Measurements from ENCODE around the gene CADPS. TPM values are rescaled to one million over a fixed set of nuclear protein-coding genes. Genes with fewer than 3 reads are reported as not detected.

CADPS gene
- polyA plus RNA-seq, 2 donors: 0.09 to 0.20 TPM

- Histone ChIP-seq H3K4me3 (ENCODE audit: low read depth in 1 of 2, low read length in 2 of 2) (no peak overlapping the region), H3K27me3 (ENCODE audit: control insufficient read depth in 1 of 2, insufficient read depth in 2 of 2, low read length in 2 of 2) (no peaks in the 10 kb centered on the region), H3K27ac (ENCODE audit: low read depth in 2 of 2, low read length in 1 of 2) (no peak overlapping the region), H3K4me1 (ENCODE audit: control insufficient read depth in 2 of 2, insufficient read depth in 2 of 2, low read length in 1 of 2) (no peaks in the 10 kb centered on the region), H3K9me3 (ENCODE audit: control insufficient read depth in 2 of 2, insufficient read depth in 1 of 2, low read depth in 1 of 2, low read length in 1 of 2) (no peaks in the 10 kb centered on the region), H3K36me3 (ENCODE audit: control insufficient read depth in 2 of 2, insufficient read depth in 2 of 2, low read length in 1 of 2) (no peaks in the 10 kb centered on the region)
- 64 to 68% methylated on average over 7 of the region's 7 CpGs for WGBS, 2 donors
Measured at GRCh38 chr3:62653796-62654195, 221.4 kb downstream of the CADPS start.

- no peak overlapping the region for H3K27ac ChIP-seq (ENCODE audit: low read depth in 2 of 2, low read length in 1 of 2)
- no peaks in the 10 kb centered on the region for H3K9me3 ChIP-seq (ENCODE audit: control insufficient read depth in 2 of 2, insufficient read depth in 1 of 2, low read depth in 1 of 2, low read length in 1 of 2)
- no peak overlapping the region for H3K4me3 ChIP-seq (ENCODE audit: low read depth in 1 of 2, low read length in 2 of 2)
- 67 to 81% methylated on average over 1 of the region's 1 CpG for WGBS, 2 donors
- no peaks in the 10 kb centered on the region for H3K27me3 ChIP-seq (ENCODE audit: control insufficient read depth in 1 of 2, insufficient read depth in 2 of 2, low read length in 2 of 2)
- no peaks in the 10 kb centered on the region for H3K4me1 ChIP-seq (ENCODE audit: control insufficient read depth in 2 of 2, insufficient read depth in 2 of 2, low read length in 1 of 2)
- no peaks in the 10 kb centered on the region for H3K36me3 ChIP-seq (ENCODE audit: control insufficient read depth in 2 of 2, insufficient read depth in 2 of 2, low read length in 1 of 2)
Measured at GRCh38 chr3:62647711-62648110, 227.5 kb downstream of the CADPS start.

GRCh38 chr3:62644493-62644892 lies 230.7 kb downstream of the CADPS start:
- H3K4me1 ChIP-seq (ENCODE audit: control insufficient read depth in 2 of 2, insufficient read depth in 2 of 2, low read length in 1 of 2): no peaks in the 10 kb centered on the region

GRCh38 chr3:62638316-62638715 lies 236.9 kb downstream of the CADPS start:
- H3K9me3 ChIP-seq (ENCODE audit: control insufficient read depth in 2 of 2, insufficient read depth in 1 of 2, low read depth in 1 of 2, low read length in 1 of 2): peaks cover 0 to under 1% of the 10 kb centered on the region in 2 donors
- H3K4me1 ChIP-seq (ENCODE audit: control insufficient read depth in 2 of 2, insufficient read depth in 2 of 2, low read length in 1 of 2): no peaks in the 10 kb centered on the region
- no peak overlapping the region for H3K4me3 ChIP-seq (ENCODE audit: low read depth in 1 of 2, low read length in 2 of 2)
- no peaks in the 10 kb centered on the region for H3K36me3 ChIP-seq (ENCODE audit: control insufficient read depth in 2 of 2, insufficient read depth in 2 of 2, low read length in 1 of 2)
- H3K27me3 ChIP-seq (ENCODE audit: control insufficient read depth in 1 of 2, insufficient read depth in 2 of 2, low read length in 2 of 2): no peaks in the 10 kb centered on the region
- no peak overlapping the region for H3K27ac ChIP-seq (ENCODE audit: low read depth in 2 of 2, low read length in 1 of 2)
- WGBS, 2 donors: 67 to 70% methylated on average over 2 of the region's 2 CpGs

More at GRCh38 chr3:62644493-62644892, 230.7 kb downstream of the CADPS start:
- Histone ChIP-seq H3K27me3 (ENCODE audit: control insufficient read depth in 1 of 2, insufficient read depth in 2 of 2, low read length in 2 of 2) (no peaks in the 10 kb centered on the region), H3K27ac (ENCODE audit: low read depth in 2 of 2, low read length in 1 of 2) (no peak overlapping the region), H3K4me3 (ENCODE audit: low read depth in 1 of 2, low read length in 2 of 2) (no peak overlapping the region), H3K36me3 (ENCODE audit: control insufficient read depth in 2 of 2, insufficient read depth in 2 of 2, low read length in 1 of 2) (no peaks in the 10 kb centered on the region), H3K9me3 (ENCODE audit: control insufficient read depth in 2 of 2, insufficient read depth in 1 of 2, low read depth in 1 of 2, low read length in 1 of 2) (no peaks in the 10 kb centered on the region)
- 82 to 92% methylated on average over 1 of the region's 1 CpG for WGBS, 2 donors

- no peaks in the 10 kb centered on the region for H3K4me1 ChIP-seq (ENCODE audit: control insufficient read depth in 2 of 2, insufficient read depth in 2 of 2, low read length in 1 of 2)
- no peak overlapping the region for H3K27ac ChIP-seq (ENCODE audit: low read depth in 2 of 2, low read length in 1 of 2)
- peaks cover 0 to 3% of the 10 kb centered on the region in 2 donors for H3K9me3 ChIP-seq (ENCODE audit: control insufficient read depth in 2 of 2, insufficient read depth in 1 of 2, low read depth in 1 of 2, low read length in 1 of 2)
- 33 to 56% methylated on average over 4 of the region's 4 CpGs for WGBS, 2 donors
- no peaks in the 10 kb centered on the region for H3K36me3 ChIP-seq (ENCODE audit: control insufficient read depth in 2 of 2, insufficient read depth in 2 of 2, low read length in 1 of 2)
- no peak overlapping the region for H3K4me3 ChIP-seq (ENCODE audit: low read depth in 1 of 2, low read length in 2 of 2)
- H3K27me3 ChIP-seq (ENCODE audit: control insufficient read depth in 1 of 2, insufficient read depth in 2 of 2, low read length in 2 of 2): no peaks in the 10 kb centered on the region
Measured at GRCh38 chr3:62636235-62636826, 238.9 kb downstream of the CADPS start.

GRCh38 chr3:62632510-62633294 lies 242.5 kb downstream of the CADPS start:
- H3K4me1 ChIP-seq (ENCODE audit: control insufficient read depth in 2 of 2, insufficient read depth in 2 of 2, low read length in 1 of 2): no peaks in the 10 kb centered on the region
- H3K36me3 ChIP-seq (ENCODE audit: control insufficient read depth in 2 of 2, insufficient read depth in 2 of 2, low read length in 1 of 2): no peaks in the 10 kb centered on the region
- 55 to 61% methylated on average over 11 of the region's 11 CpGs for WGBS, 2 donors
- no peaks in the 10 kb centered on the region for H3K27me3 ChIP-seq (ENCODE audit: control insufficient read depth in 1 of 2, insufficient read depth in 2 of 2, low read length in 2 of 2)
- H3K4me3 ChIP-seq (ENCODE audit: low read depth in 1 of 2, low read length in 2 of 2): no peak overlapping the region
- no peak overlapping the region for H3K27ac ChIP-seq (ENCODE audit: low read depth in 2 of 2, low read length in 1 of 2)
- peaks cover 0 to 3% of the 10 kb centered on the region in 2 donors for H3K9me3 ChIP-seq (ENCODE audit: control insufficient read depth in 2 of 2, insufficient read depth in 1 of 2, low read depth in 1 of 2, low read length in 1 of 2)

- no peaks in the 10 kb centered on the region for H3K27me3 ChIP-seq (ENCODE audit: control insufficient read depth in 1 of 2, insufficient read depth in 2 of 2, low read length in 2 of 2)
- no peak overlapping the region for H3K27ac ChIP-seq (ENCODE audit: low read depth in 2 of 2, low read length in 1 of 2)
- H3K36me3 ChIP-seq (ENCODE audit: control insufficient read depth in 2 of 2, insufficient read depth in 2 of 2, low read length in 1 of 2): no peaks in the 10 kb centered on the region
- H3K4me1 ChIP-seq (ENCODE audit: control insufficient read depth in 2 of 2, insufficient read depth in 2 of 2, low read length in 1 of 2): no peaks in the 10 kb centered on the region
- H3K9me3 ChIP-seq (ENCODE audit: control insufficient read depth in 2 of 2, insufficient read depth in 1 of 2, low read depth in 1 of 2, low read length in 1 of 2): peaks cover 0 to 3% of the 10 kb centered on the region in 2 donors
- H3K4me3 ChIP-seq (ENCODE audit: low read depth in 1 of 2, low read length in 2 of 2): no peak overlapping the region
- 72 to 78% methylated on average over 2 of the region's 2 CpGs for WGBS, 2 donors
Measured at GRCh38 chr3:62631488-62631887, 243.7 kb downstream of the CADPS start.

GRCh38 chr3:62630664-62631063 lies 244.6 kb downstream of the CADPS start:
- no peak overlapping the region for H3K27ac ChIP-seq (ENCODE audit: low read depth in 2 of 2, low read length in 1 of 2)
- peaks cover 0 to 3% of the 10 kb centered on the region in 2 donors for H3K9me3 ChIP-seq (ENCODE audit: control insufficient read depth in 2 of 2, insufficient read depth in 1 of 2, low read depth in 1 of 2, low read length in 1 of 2)
- no peaks in the 10 kb centered on the region for H3K27me3 ChIP-seq (ENCODE audit: control insufficient read depth in 1 of 2, insufficient read depth in 2 of 2, low read length in 2 of 2)
- H3K36me3 ChIP-seq (ENCODE audit: control insufficient read depth in 2 of 2, insufficient read depth in 2 of 2, low read length in 1 of 2): no peaks in the 10 kb centered on the region
- no peak overlapping the region for H3K4me3 ChIP-seq (ENCODE audit: low read depth in 1 of 2, low read length in 2 of 2)
- H3K4me1 ChIP-seq (ENCODE audit: control insufficient read depth in 2 of 2, insufficient read depth in 2 of 2, low read length in 1 of 2): no peaks in the 10 kb centered on the region

GRCh38 chr3:62625268-62625667 lies 249.9 kb downstream of the CADPS start:
- 23 to 30% methylated on average over 6 of the region's 6 CpGs for WGBS, 2 donors
- Histone ChIP-seq H3K27ac (ENCODE audit: low read depth in 2 of 2, low read length in 1 of 2) (no peak overlapping the region), H3K9me3 (ENCODE audit: control insufficient read depth in 2 of 2, insufficient read depth in 1 of 2, low read depth in 1 of 2, low read length in 1 of 2) (no peaks in the 10 kb centered on the region), H3K4me3 (ENCODE audit: low read depth in 1 of 2, low read length in 2 of 2) (no peak overlapping the region), H3K4me1 (ENCODE audit: control insufficient read depth in 2 of 2, insufficient read depth in 2 of 2, low read length in 1 of 2) (no peaks in the 10 kb centered on the region), H3K27me3 (ENCODE audit: control insufficient read depth in 1 of 2, insufficient read depth in 2 of 2, low read length in 2 of 2) (no peaks in the 10 kb centered on the region), H3K36me3 (ENCODE audit: control insufficient read depth in 2 of 2, insufficient read depth in 2 of 2, low read length in 1 of 2) (no peaks in the 10 kb centered on the region)

GRCh38 chr3:62624185-62624584 lies 251.0 kb downstream of the CADPS start:
- H3K4me1 ChIP-seq (ENCODE audit: control insufficient read depth in 2 of 2, insufficient read depth in 2 of 2, low read length in 1 of 2): no peaks in the 10 kb centered on the region
- H3K27me3 ChIP-seq (ENCODE audit: control insufficient read depth in 1 of 2, insufficient read depth in 2 of 2, low read length in 2 of 2): no peaks in the 10 kb centered on the region
- no peaks in the 10 kb centered on the region for H3K36me3 ChIP-seq (ENCODE audit: control insufficient read depth in 2 of 2, insufficient read depth in 2 of 2, low read length in 1 of 2)
- H3K27ac ChIP-seq (ENCODE audit: low read depth in 2 of 2, low read length in 1 of 2): no peak overlapping the region
- H3K4me3 ChIP-seq (ENCODE audit: low read depth in 1 of 2, low read length in 2 of 2): no peak overlapping the region
- no peaks in the 10 kb centered on the region for H3K9me3 ChIP-seq (ENCODE audit: control insufficient read depth in 2 of 2, insufficient read depth in 1 of 2, low read depth in 1 of 2, low read length in 1 of 2)
